RWPE2 (cell line): Measurements from ENCODE around the gene MEDAG.

Experiments used
- ATAC-seq: fragments of 200-7000 bp; cut with Tn5 transposase; 3 replicates; pipeline ENCODE4 v1.9.1; 2021; ENCODE audit warnings: low read depth
- DNase-seq: peaks from one replicate; pipeline ENCODE4 v3.0.0-alpha.2; 2020; ENCODE audit warnings: low spot score
- H3K27ac ChIP-seq: fragments of 450-650 bp; 2 replicates; pipeline ENCODE4 v1.5.1; 2017; ENCODE audit warnings: mild to moderate bottlenecking; ENCODE audit not compliant: poor library complexity, severe bottlenecking
- H3K27me3 ChIP-seq: fragments of 250-450 bp; sonication (Bioruptor Pico); 2 replicates; pipeline ENCODE4 v1.5.1; 2021; ENCODE audit warnings: mild to moderate bottlenecking, moderate library complexity; ENCODE audit not compliant: insufficient read depth, poor library complexity, severe bottlenecking
- H3K36me3 ChIP-seq: fragments of 250-450 bp; sonication (Bioruptor Pico); 2 replicates; pipeline ENCODE4 v1.5.1; 2020; ENCODE audit warnings: low read depth, mild to moderate bottlenecking, moderate library complexity
- H3K4me1 ChIP-seq: fragments of 250-450 bp; sonication (Bioruptor Pico); 2 replicates; pipeline ENCODE4 v1.5.1; 2021; ENCODE audit warnings: mild to moderate bottlenecking, moderate library complexity; ENCODE audit not compliant: insufficient read depth, poor library complexity, severe bottlenecking
- H3K4me3 ChIP-seq: fragments of 250-450 bp; sonication (Bioruptor Pico); 2 replicates; pipeline ENCODE4 v1.5.1; 2021; ENCODE audit warnings: mild to moderate bottlenecking, moderate library complexity; ENCODE audit not compliant: severe bottlenecking
- H3K9me3 ChIP-seq: fragments of 250-450 bp; sonication (Bioruptor Pico); 2 replicates; pipeline ENCODE4 v1.5.1; 2021; ENCODE audit warnings: mild to moderate bottlenecking, moderate library complexity; ENCODE audit not compliant: severe bottlenecking
- TF ChIP-seq, protein P1 (sequence below): fragments of 450-650 bp; IDR thresholded peaks from one replicate; pipeline ENCODE4 v1.5.1; 2017; ENCODE audit warnings: mild to moderate bottlenecking, moderate library complexity; ENCODE audit not compliant: poor library complexity, severe bottlenecking

Gene MEDAG

DNA sequence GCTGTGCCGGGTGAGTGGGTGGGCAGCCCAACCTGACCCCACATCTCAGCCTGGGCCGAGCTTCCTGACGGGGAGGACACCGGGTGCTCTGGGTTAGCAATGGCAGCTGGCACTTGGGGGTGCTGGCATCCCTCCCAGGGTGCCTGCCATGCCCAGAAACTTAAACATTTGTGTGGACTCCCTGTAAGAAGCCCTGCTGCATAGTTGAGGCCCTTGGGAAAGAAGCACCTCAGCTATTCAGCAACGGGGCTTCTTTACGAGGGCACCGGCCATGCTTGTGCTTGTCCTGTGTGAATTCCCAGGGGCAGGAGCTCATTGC lies 33.8 kb upstream of the MEDAG start:
- Histone ChIP-seq H3K36me3 (no peaks in the 10 kb centered on the region), H3K27ac (no peak overlapping the region), H3K4me1 (no peaks in the 10 kb centered on the region), H3K27me3 (no peaks in the 10 kb centered on the region), H3K9me3 (no peaks in the 10 kb centered on the region), H3K4me3 (no peak overlapping the region)
- TF ChIP-seq, protein P1, sequence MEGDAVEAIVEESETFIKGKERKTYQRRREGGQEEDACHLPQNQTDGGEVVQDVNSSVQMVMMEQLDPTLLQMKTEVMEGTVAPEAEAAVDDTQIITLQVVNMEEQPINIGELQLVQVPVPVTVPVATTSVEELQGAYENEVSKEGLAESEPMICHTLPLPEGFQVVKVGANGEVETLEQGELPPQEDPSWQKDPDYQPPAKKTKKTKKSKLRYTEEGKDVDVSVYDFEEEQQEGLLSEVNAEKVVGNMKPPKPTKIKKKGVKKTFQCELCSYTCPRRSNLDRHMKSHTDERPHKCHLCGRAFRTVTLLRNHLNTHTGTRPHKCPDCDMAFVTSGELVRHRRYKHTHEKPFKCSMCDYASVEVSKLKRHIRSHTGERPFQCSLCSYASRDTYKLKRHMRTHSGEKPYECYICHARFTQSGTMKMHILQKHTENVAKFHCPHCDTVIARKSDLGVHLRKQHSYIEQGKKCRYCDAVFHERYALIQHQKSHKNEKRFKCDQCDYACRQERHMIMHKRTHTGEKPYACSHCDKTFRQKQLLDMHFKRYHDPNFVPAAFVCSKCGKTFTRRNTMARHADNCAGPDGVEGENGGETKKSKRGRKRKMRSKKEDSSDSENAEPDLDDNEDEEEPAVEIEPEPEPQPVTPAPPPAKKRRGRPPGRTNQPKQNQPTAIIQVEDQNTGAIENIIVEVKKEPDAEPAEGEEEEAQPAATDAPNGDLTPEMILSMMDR, result no peak
- ATAC-seq (no peak), DNase-seq (no peak)

DNA sequence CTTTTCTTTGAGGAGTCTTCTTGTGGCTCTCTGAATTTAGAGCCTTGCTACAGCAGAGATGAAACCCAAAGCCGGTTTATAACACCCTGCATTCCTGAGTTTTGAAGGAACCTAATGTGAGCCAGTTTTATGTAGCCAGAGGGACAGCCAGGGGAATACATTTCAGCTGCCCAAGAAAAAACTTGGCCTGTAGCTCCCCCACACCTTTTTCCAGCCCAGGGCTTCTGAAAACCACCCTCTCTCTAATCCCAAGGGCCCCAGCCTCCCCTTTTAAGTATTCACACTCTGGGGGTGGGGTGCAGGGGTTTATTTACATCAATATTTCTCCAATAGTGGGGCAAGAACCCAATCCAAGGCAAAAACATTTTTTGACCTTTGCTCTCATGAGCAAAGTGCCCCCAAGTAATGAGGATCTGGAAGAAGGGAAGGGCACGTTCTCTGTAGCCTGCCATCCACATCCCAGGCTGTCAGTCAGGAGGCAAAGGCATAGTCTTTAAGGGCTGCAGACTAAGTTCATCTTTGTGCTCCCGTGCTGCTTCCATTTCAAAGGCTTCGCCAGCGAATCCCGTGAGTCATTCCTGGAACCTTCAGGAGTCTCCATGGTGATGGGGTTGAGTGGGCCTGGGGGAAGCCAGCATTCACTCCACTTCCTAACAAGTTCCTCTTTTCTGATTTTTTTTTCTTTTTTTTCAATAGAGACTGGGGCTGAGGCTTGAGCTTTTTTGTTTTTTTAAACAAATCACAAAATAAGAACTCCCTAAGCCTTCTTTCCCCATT lies 33.2 kb upstream of the MEDAG start:
- no peak overlapping the region for H3K4me3 ChIP-seq
- H3K9me3 ChIP-seq, result no peaks in the 10 kb centered on the region
- no peaks in the 10 kb centered on the region for H3K4me1 ChIP-seq
- DNase-seq (no peak), ATAC-seq (no peak)
- no peak overlapping the region for H3K27ac ChIP-seq
- H3K27me3 ChIP-seq, result no peaks in the 10 kb centered on the region
- TF ChIP-seq, protein P1, result no peak
- no peaks in the 10 kb centered on the region for H3K36me3 ChIP-seq

DNA sequence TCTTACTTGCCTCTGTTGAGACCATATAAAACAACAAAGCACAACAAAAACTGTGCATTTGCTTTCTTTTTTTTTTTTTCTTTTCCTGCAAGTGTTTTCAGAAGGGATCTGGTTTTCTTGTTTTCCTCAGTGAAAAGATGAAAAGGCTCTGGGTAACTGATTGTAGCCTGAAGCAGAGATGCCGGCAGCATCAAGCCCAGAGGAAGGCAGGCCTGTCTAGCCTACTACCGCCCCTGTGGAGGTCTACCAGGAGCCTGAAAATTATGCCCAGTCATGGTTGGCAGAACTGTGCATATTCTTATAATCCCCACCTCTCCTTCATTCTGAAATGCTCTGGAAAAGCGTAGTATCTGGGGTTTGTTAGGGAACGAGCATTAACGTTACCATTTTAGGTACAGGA lies 32.6 kb upstream of the MEDAG start:
- no peak overlapping the region for H3K27ac ChIP-seq
- no peaks in the 10 kb centered on the region for H3K36me3 ChIP-seq
- no peak for ATAC-seq

DNA sequence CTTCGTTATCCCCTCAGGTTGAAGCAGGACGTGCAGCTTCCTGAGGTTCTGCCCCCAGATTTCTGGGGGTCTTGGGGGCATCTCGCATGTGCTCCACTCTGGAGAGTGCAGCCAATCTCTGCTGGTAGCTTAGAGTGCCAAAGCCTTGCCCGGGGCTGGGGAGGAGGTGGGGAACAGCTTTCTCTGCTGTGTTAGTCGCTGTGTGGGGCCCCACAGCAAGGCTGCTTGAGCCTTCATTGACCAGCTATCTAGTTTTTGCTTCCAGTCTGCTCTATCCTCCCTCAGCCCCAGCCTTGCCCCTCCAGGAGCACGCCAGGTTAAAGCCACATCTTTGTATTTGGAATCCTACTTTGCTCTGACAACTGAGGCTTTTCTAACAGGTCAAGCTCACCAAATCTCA lies 32.0 kb upstream of the MEDAG start:
- Histone ChIP-seq H3K9me3 (no peaks in the 10 kb centered on the region), H3K27me3 (no peaks in the 10 kb centered on the region), H3K4me1 (no peaks in the 10 kb centered on the region), H3K36me3 (no peaks in the 10 kb centered on the region), H3K27ac (no peak overlapping the region), H3K4me3 (no peak overlapping the region)
- TF ChIP-seq, protein P1, result no peak
- no peak for DNase-seq
- no peak for ATAC-seq

More for the DNA sequence above, 32.6 kb upstream of the MEDAG start:
- Histone ChIP-seq H3K27me3 (no peaks in the 10 kb centered on the region), H3K9me3 (no peaks in the 10 kb centered on the region), H3K4me3 (no peak overlapping the region), H3K4me1 (no peaks in the 10 kb centered on the region)
- DNase-seq, result no peak
- TF ChIP-seq, protein P1, result no peak

DNA sequence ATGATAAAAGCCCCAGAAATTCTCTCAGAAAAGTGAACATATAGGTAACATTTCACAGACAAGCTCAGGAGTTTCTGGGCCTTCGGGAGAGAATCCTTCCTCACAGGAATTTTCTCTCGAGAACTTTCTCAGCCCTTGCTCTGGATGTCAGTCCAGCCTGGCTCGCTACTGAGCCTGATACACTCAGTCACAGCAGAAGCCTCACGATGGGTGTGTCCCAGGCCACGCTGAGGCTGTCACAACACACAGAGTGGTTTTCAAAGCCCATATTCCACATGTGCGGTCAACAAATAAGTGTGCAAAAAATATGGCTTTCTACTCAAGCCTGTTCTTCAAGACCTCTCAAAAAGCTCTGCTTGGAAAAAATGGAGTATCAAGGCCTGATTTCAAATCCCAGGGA lies 31.5 kb upstream of the MEDAG start:
- Histone ChIP-seq H3K4me1 (no peaks in the 10 kb centered on the region), H3K9me3 (no peaks in the 10 kb centered on the region), H3K36me3 (no peaks in the 10 kb centered on the region), H3K4me3 (no peak overlapping the region), H3K27me3 (no peaks in the 10 kb centered on the region), H3K27ac (no peak overlapping the region)
- DNase-seq (no peak), ATAC-seq (no peak)
- TF ChIP-seq, protein P1, result no peak
